HepG2 (cell line): ENCODE measurements around the gene AHSG. TPM values are rescaled to one million over a fixed set of nuclear protein-coding genes. Genes with fewer than 3 reads are reported as not detected.
A peak's percentile ranks its signal among the peaks of the same experiment; 100 is the strongest.

Source experiments
- BORCS8-MEF2B ChIP-seq: sonication (generic); formaldehyde crosslinking; IDR thresholded peaks from 2 replicates; pipeline ENCODE4 v1.8.0; 2022; ENCODE audit warnings: mild to moderate bottlenecking, missing genetic modification reagents
- EHMT2 ChIP-seq: fragments of 200-600 bp; sonication (generic); IDR thresholded peaks from 2 replicates; pipeline ENCODE4 v1.7.0; 2017; ENCODE audit warnings: antibody characterized with exemption, low read depth, low read length, borderline replicate concordance
- FOXA3 ChIP-seq: IDR thresholded peaks from 2 replicates; pipeline ENCODE4 v1.6.1; 2016; ENCODE audit warnings: missing genetic modification reagents, missing compliant biosample characterization
- GZF1 ChIP-seq: sonication (generic); formaldehyde crosslinking; IDR thresholded peaks from 2 replicates; pipeline ENCODE4 v1.5.1; 2020; ENCODE audit warnings: mild to moderate bottlenecking, missing genetic modification reagents
- KAT8 ChIP-seq: IDR thresholded peaks from 2 replicates; pipeline ENCODE4 v1.6.1; 2016; ENCODE audit warnings: missing genetic modification reagents, missing compliant biosample characterization
- KLF16 ChIP-seq, 2 experiments: sonication (generic) in 1 of 2; formaldehyde crosslinking in 1 of 2; IDR thresholded peaks; 2 replicates each; pipeline versions ENCODE4 v1.6.1 to v1.8.0; 2016 to 2023; ENCODE audit warnings: missing genetic modification reagents in 2 of 2, missing compliant biosample characterization in 1 of 2
- MED8 ChIP-seq: sonication (generic); formaldehyde crosslinking; IDR thresholded peaks from 2 replicates; pipeline ENCODE4 v1.8.1; 2023; ENCODE audit warnings: mild to moderate bottlenecking, missing genetic modification reagents; ENCODE audit not compliant: insufficient replicate concordance
- MTERF4 ChIP-seq: sonication (generic); formaldehyde crosslinking; IDR thresholded peaks from 2 replicates; pipeline ENCODE4 v1.8.0; 2023; ENCODE audit warnings: mild to moderate bottlenecking, missing genetic modification reagents
- POGZ ChIP-seq: sonication (generic); formaldehyde crosslinking; IDR thresholded peaks from 2 replicates; pipeline ENCODE4 v1.4.0; 2020; ENCODE audit warnings: mild to moderate bottlenecking, missing genetic modification reagents
- REL ChIP-seq: sonication (generic); formaldehyde crosslinking; conservative IDR thresholded peaks from 2 replicates; pipeline ENCODE4 v1.8.0; 2022; ENCODE audit warnings: mild to moderate bottlenecking, missing genetic modification reagents, moderate library complexity
- RXRB ChIP-seq: IDR thresholded peaks from 2 replicates; pipeline ENCODE4 v1.6.1; 2016; ENCODE audit warnings: borderline replicate concordance, missing genetic modification reagents, missing compliant biosample characterization
- SNAI1 ChIP-seq: sonication (generic); formaldehyde crosslinking; IDR thresholded peaks from 2 replicates; pipeline ENCODE4 v1.5.0; 2020; ENCODE audit warnings: mild to moderate bottlenecking, missing genetic modification reagents, borderline replicate concordance
- THAP7 ChIP-seq: sonication (generic); formaldehyde crosslinking; IDR thresholded peaks from 2 replicates; pipeline ENCODE4 v1.8.1; 2023; ENCODE audit warnings: mild to moderate bottlenecking, missing genetic modification reagents
- U2AF1 ChIP-seq: fragments of 200-400 bp; formaldehyde crosslinking; optimal IDR thresholded peaks from 2 replicates; pipeline ENCODE3; 2017; ENCODE audit warnings: mild to moderate bottlenecking, low read depth, low read length
- ZBTB33 ChIP-seq: sonication (generic); formaldehyde crosslinking; IDR thresholded peaks from 2 replicates; pipeline ENCODE4 v1.4.0; 2020; ENCODE audit warnings: missing genetic modification reagents
- ZNF280D ChIP-seq: sonication (generic); formaldehyde crosslinking; IDR thresholded peaks from 2 replicates; pipeline ENCODE4 v1.5.1; 2020; ENCODE audit warnings: mild to moderate bottlenecking, missing genetic modification reagents
- ZNF430 ChIP-seq: sonication (generic); formaldehyde crosslinking; IDR thresholded peaks from 2 replicates; pipeline ENCODE4 v1.9.0; 2021; ENCODE audit warnings: mild to moderate bottlenecking, missing genetic modification reagents
- ZNF468 ChIP-seq: sonication (generic); formaldehyde crosslinking; IDR thresholded peaks from 2 replicates; pipeline ENCODE4 v1.8.0; 2022; ENCODE audit warnings: mild to moderate bottlenecking, moderate library complexity, missing genetic modification reagents
- ZNF841 ChIP-seq: sonication (generic); formaldehyde crosslinking; IDR thresholded peaks from 2 replicates; pipeline ENCODE4 v1.8.1; 2023; ENCODE audit warnings: missing genetic modification reagents, borderline replicate concordance
- polyA plus RNA-seq, 8 experiments: library from polyadenylated mRNA; depleted of rRNA in 3 of 8; stranded (reverse) in 7 of 8; unstranded in 1 of 8; fragments of >200 nt; fragmentation: Illumina TruSeq in 4 of 8; extraction: Trizol in 4 of 8; gene quantifications; 2 replicates each; pipeline versions ENCODE4 v1.2.1 to v1.2.3, GENCODE V29; 2011 to 2016; ENCODE audit warnings: low read depth in 4 of 8, missing spikeins in 1 of 8, mixed read lengths in 1 of 8; ENCODE audit not compliant: insufficient read depth in 1 of 8
- total RNA-seq, 5 experiments: library from RNA; depleted of rRNA; stranded (reverse); fragments of >200 nt; fragmentation: Illumina TruSeq; extraction: Trizol; gene quantifications; 2 replicates each; pipeline ENCODE4 v1.2.3, GENCODE V29; 2016; ENCODE audit warnings: low read depth in 1 of 5
- TF ChIP-seq, protein P1 (sequence below): sonication (generic); formaldehyde crosslinking; IDR thresholded peaks from 2 replicates; pipeline ENCODE4 v1.5.0; 2020; ENCODE audit warnings: missing genetic modification reagents

Gene AHSG
- total and polyA plus RNA-seq, 2 of the 13 experiments (the other 11 are each of a cell fraction or from before 2014, with no cell fraction given) = 2,043 to 19,152 TPM

DNA sequence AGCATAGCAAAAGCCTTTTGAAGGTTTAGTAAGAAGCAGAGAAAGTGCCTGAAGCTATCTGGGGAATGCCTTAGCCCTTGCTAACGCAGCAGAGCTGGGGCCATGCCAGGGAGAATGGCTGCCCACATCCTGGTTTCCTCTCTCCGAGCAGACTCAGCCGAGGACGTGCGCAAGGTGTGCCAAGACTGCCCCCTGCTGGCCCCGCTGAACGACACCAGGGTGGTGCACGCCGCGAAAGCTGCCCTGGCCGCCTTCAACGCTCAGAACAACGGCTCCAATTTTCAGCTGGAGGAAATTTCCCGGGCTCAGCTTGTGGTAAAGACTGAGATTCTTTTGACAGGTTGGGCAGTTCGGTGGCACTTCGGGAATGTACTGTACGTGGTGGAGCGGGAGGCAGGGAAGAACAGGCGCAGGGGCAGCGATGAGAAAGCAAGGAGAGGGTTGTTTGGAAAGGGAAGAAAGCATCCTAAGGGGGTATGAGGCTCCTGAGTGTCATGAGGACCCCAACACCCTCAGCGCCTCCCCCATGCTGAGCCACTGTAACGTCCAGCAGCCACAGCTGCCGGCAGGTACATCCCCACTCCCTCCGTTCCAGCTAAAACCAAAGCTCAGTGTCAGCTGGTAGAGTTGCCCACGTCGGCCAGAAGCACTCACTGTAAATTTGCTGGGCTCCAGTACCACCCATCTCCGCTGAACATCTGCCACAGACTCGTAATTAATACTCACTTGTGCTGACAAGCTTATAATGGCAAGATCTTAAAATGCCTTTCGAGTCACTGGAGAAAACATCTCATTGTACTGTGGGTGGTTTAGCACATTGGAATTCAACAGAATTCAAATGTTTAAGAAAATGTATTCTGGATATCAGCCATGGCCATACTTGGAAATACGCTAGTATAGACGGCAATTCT lies 4.4 kb downstream of the AHSG start (continued):
- TF ChIP-seq ZNF280D (CRISPR knock-in tag) (0 out of 2 replicates have a peak, but pooled peaks have one; percentile 44), BORCS8-MEF2B (peak; percentile 48; the same call in 1 of the 2 replicates), KAT8 (CRISPR knock-in tag) (peak; percentile 43; the same call in 1 of the 2 replicates), RXRB (0 out of 2 replicates have a peak, but pooled peaks have one; percentile 13), EHMT2 (no peak), REL (CRISPR knock-in tag) (0 out of 2 replicates have a peak, but pooled peaks have one; percentile 28), FOXA3 (CRISPR knock-in tag) (0 out of 2 replicates have a peak, but pooled peaks have one; percentile 19), SNAI1 (CRISPR knock-in tag) (no peak), ZNF430 (0 out of 2 replicates have a peak, but pooled peaks have one; percentile 29), MED8 (CRISPR knock-in tag) (peak; percentile 4), KLF16 (CRISPR knock-in tag; IDR thresholded peaks at IDR 0.05) (no peak; a peak in 1 of 4 replicates), MTERF4 (peak; percentile 63; the same call in 1 of the 2 replicates), U2AF1 (no peak), POGZ (peak; percentile 50; the same call in 1 of the 2 replicates), GZF1 (CRISPR knock-in tag) (0 out of 2 replicates have a peak, but pooled peaks have one; percentile 14), ZNF841 (no peak; the same call in 1 of the 2 replicates), ZNF468 (CRISPR knock-in tag) (no peak), ZBTB33 (CRISPR knock-in tag) (peak; percentile 100), THAP7 (CRISPR knock-in tag) (peak; percentile 60; the same call in 1 of the 2 replicates)
- TF ChIP-seq, protein P1, sequence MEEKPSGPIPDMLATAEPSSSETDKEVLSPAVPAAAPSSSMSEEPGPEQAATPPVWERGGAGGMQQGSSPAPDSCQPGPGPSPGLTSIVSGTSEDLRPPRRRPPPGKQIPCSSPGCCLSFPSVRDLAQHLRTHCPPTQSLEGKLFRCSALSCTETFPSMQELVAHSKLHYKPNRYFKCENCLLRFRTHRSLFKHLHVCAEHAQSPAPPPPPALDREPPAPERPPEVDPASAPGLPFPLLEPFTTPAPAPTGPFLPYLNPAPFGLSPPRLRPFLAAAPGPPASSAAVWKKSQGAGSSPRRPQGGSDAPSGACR (CRISPR knock-in tag) = 0 out of 2 replicates have a peak, but pooled peaks have one; percentile 57
